ENCODE measurements around the gene ALDH1L2.
"Not testable (repeated sequence)": the region's sequence is repeated elsewhere in the genome, so short reads cannot be mapped to it uniquely, and the experiment has no call there.

The ALDH1L2 gene

DNA sequence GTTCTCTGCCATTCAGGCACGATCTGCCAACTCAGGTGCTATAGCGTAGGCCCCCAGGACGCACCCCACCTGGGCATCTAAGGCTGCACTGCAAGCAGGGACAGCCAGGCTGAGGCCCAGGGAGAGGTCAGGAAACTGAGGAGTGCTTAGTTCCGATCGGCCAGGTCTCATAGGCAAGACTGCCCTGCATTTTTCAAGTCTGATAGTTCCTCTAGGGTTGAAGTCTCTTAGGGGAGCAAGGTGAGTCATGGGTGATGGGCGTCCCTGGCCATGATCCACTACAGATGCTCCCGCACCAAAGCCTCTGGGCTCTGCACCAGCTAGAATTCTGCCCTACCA, 84.9 kb downstream of the ALDH1L2 start:
- Histone ChIP-seq H3K4me1 (ENCODE audit: control insufficient read depth, insufficient read depth, low read length) (peaks cover 7% of the 10 kb centered on the region), H3K27me3 (replicated peaks; ENCODE audit: control insufficient read depth, insufficient read depth, low read length) (no peaks in the 10 kb centered on the region), H3K9me3 (ENCODE audit: control insufficient read depth, low read length) (no peaks in the 10 kb centered on the region), H3K4me3 (ENCODE audit: low read length) (no peak overlapping the region), H3K36me3 (ENCODE audit: control insufficient read depth, insufficient read depth, low read length, severe bottlenecking) (peaks cover 83% of the 10 kb centered on the region), H3K9ac (ENCODE audit: low read length) (no peak overlapping the region)
- no peak for DNase-seq (ENCODE audit: low read depth)

DNA sequence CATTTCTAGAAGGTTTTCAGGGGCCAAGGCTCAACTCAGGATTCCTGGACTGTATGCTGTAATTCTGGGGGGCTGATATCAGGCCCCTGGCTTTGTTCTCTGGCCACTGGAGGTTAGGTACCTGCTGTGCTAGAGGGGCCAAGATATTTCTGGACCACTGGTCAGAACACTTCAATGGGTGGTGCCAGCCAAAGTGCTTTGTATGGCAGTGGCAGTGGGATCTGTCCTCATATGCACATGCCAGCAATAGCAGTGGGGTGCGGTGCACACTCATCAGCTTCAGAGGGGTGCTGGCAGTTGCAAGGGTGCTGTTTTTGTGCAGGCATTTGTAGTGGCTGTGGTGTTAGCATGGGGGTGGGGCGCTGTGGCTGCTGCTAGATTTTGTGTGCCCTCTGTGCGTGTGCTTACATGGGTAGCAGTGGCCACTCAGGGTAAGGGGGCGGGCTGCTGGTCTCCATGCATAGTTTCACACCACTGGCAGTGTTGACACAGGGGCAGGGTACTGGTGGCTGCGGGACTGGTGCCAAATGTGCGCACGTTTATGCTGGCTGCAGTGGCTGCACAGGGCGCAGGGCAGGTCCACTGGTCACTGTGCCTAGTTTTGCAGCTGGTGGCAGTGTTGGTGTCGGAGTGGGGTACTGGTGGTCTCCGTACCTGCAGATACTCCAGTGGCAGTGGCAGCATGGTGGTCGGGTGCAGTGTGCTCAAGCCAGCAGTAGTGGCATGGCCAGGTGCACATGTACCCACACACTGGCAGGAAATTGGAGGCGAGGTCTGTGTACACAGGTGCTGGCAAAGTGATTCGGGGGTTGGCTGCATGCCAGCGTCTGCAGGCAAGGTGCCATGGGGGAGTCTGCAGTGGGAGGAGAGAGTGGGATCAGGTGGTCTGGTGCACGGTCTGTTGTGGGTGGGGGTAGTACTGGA, 85.6 kb downstream of the ALDH1L2 start:
- no peak for DNase-seq (ENCODE audit: low read depth)
- Histone ChIP-seq H3K36me3 (ENCODE audit: control insufficient read depth, insufficient read depth, low read length, severe bottlenecking) (peaks cover 85% of the 10 kb centered on the region), H3K9ac (ENCODE audit: low read length) (no peak overlapping the region), H3K27me3 (replicated peaks; ENCODE audit: control insufficient read depth, insufficient read depth, low read length) (no peaks in the 10 kb centered on the region), H3K9me3 (ENCODE audit: control insufficient read depth, low read length) (no peaks in the 10 kb centered on the region), H3K4me1 (ENCODE audit: control insufficient read depth, insufficient read depth, low read length) (peaks cover 7% of the 10 kb centered on the region), H3K4me3 (ENCODE audit: low read length) (no peak overlapping the region)

DNA sequence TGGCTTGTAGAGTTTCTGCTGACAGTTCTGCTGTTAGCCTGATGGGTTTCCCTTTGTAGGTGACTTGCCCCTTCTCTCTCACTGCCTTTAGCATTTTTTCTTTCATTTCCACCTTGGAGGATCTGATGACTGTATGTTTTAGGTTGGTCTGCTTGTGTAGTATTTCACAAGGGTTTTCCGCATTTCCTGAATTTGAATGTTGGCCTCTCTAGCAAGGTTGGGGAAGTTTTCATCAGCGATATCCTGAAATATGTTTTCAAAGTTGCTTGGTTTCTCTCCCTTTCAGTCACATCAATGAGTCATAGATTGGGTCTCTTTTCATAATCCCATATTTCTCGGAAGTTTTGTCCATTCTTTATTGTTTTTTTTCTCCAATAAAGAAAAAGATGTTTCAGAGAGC, 86.7 kb downstream of the ALDH1L2 start:
- H3K9me3 ChIP-seq (ENCODE audit: control insufficient read depth, low read length) = no peaks in the 10 kb centered on the region
- no peak for DNase-seq (ENCODE audit: low read depth)
- H3K9ac ChIP-seq (ENCODE audit: low read length) = no peak overlapping the region
- H3K4me3 ChIP-seq (ENCODE audit: low read length) = no peak overlapping the region
- H3K4me1 ChIP-seq (ENCODE audit: control insufficient read depth, insufficient read depth, low read length) = peaks cover 7% of the 10 kb centered on the region
- H3K36me3 ChIP-seq (ENCODE audit: control insufficient read depth, insufficient read depth, low read length, severe bottlenecking) = peaks cover 85% of the 10 kb centered on the region
- H3K27me3 ChIP-seq (replicated peaks; ENCODE audit: control insufficient read depth, insufficient read depth, low read length) = no peaks in the 10 kb centered on the region

DNA sequence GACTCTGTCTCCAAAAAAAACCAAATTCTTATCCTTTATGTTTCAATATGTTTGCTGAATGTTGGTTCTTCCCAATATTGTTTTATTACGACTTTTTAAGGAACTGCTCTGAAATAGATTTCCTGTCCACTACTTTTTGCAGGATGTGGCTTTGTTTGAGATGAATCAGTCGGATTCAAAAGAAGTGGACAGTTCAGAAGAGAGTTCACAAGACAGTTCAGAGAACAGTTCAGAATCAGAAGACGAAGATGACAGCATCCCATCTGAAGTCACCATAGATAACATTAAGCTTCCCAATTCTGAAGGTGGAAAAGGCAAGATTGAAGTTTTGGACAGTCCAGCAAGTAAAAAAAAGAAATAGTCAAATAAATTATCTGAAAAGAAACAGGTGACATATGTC, 89.9 kb downstream of the ALDH1L2 start:
- no peak overlapping the region for H3K9ac ChIP-seq (ENCODE audit: low read length)
- DNase-seq (ENCODE audit: low read depth) = no peak
- no peaks in the 10 kb centered on the region for H3K9me3 ChIP-seq (ENCODE audit: control insufficient read depth, low read length)
- H3K27me3 ChIP-seq (replicated peaks; ENCODE audit: control insufficient read depth, insufficient read depth, low read length) = no peaks in the 10 kb centered on the region
- H3K4me3 ChIP-seq (ENCODE audit: low read length) = no peak overlapping the region
- peaks cover 95% of the 10 kb centered on the region for H3K36me3 ChIP-seq (ENCODE audit: control insufficient read depth, insufficient read depth, low read length, severe bottlenecking)
- H3K4me1 ChIP-seq (ENCODE audit: control insufficient read depth, insufficient read depth, low read length) = no peaks in the 10 kb centered on the region

DNA sequence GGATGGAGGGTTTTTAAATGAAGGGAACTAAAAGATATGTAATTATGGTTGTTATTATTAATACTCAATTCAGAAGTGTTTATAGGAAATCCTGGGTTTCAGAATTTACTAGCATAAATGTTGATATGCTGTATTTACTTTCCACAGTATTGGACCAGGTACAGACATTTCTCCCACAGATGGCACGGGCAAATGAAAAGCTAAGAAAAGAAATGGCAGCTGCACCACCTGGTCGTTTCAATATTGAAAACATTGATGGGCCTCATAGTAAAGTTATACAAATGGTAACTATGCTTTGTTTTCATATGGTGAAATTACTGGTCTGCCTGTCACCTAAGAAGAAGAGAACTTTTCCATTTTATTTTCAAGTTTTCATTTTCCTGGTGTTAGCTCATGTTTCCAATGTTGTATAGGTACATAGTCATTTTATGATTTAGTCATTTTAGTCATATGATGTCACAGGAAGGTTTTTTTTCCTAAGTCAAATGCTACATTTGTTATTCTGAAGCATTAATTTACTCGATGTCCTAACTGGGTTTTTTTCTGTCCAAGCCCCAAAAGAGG, 92.6 kb downstream of the ALDH1L2 start:
- no peak overlapping the region for H3K9ac ChIP-seq (ENCODE audit: low read length)
- no peaks in the 10 kb centered on the region for H3K27me3 ChIP-seq (replicated peaks; ENCODE audit: control insufficient read depth, insufficient read depth, low read length)
- no peak for DNase-seq (ENCODE audit: low read depth)
- H3K36me3 ChIP-seq (ENCODE audit: control insufficient read depth, insufficient read depth, low read length, severe bottlenecking) = peaks cover 83% of the 10 kb centered on the region
- peaks cover 11% of the 10 kb centered on the region for H3K4me1 ChIP-seq (ENCODE audit: control insufficient read depth, insufficient read depth, low read length)
- no peak overlapping the region for H3K4me3 ChIP-seq (ENCODE audit: low read length)
- H3K9me3 ChIP-seq (ENCODE audit: control insufficient read depth, low read length) = no peaks in the 10 kb centered on the region

DNA sequence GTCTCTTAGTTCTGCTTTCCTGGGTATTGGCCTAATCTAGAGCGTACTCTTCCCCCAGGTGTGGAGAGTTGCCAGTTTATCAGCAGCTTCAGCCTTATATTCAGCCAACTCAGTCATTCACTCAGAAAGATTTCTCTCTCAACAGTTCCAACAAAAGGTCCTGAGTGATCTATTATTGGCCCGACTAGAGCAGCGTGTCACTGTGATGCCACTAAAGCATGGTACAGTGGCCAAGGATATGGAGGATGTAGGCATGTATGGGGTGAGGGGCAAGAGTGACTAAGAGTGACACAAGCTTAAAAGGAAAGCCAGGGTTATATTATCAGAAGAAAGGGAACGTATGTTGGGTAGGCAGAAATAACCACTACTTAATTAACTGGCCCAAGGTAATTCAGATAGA, 93.3 kb downstream of the ALDH1L2 start:
- Histone ChIP-seq H3K9me3 (ENCODE audit: control insufficient read depth, low read length) (no peaks in the 10 kb centered on the region), H3K4me3 (ENCODE audit: low read length) (no peak overlapping the region), H3K9ac (ENCODE audit: low read length) (no peak overlapping the region), H3K27me3 (replicated peaks; ENCODE audit: control insufficient read depth, insufficient read depth, low read length) (no peaks in the 10 kb centered on the region), H3K36me3 (ENCODE audit: control insufficient read depth, insufficient read depth, low read length, severe bottlenecking) (peaks cover 76% of the 10 kb centered on the region), H3K4me1 (ENCODE audit: control insufficient read depth, insufficient read depth, low read length) (peaks cover 11% of the 10 kb centered on the region)
- DNase-seq (ENCODE audit: low read depth) = no peak

DNA sequence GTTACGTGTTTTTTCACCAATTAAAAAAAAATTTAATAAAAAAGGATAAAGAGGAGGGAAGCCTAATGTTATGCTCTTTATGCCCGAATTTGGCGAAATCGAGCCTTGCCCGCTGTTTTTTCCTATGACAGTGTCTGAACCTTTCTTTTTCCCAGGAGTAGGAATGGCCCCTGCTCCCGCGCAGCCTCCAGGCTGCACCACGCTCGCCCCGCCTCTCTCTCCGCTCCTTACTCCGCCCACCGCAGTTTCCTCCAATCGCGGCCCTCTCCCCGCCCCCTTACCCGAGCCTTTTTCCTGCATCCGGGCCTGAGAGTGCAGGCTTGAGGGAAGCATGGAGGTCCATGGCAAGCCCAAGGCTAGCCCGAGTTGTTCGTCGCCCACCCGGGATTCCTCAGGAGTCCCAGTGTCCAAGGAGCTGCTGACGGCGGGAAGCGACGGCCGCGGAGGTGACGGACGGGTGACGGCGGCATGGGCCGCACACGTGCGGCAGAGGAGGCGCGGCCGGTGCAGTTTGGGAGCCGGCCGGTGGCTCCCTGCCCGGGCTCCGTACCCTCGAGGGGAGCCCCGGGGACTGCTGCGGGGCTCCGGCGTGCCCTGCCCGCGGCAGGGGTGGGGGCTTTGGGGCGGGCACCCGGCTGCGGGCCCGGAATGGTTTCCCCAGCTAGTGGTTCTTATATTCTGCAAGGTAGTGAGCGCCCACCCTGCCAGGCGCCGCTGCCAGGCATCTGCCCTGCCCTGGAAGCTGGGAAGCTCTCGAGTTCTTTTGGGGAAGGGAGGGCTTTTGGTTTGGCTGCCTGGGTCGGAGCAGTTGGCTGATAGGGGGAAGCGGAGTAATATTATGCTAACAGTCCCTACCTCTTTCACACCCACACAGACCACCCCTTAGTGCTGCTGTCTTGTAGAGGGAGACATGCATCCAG, 98.0 kb downstream of the ALDH1L2 start, which contains the start of gene NOPCHAP1:
Gene NOPCHAP1 (plus strand): TSS at position 295 of the 920 bp plus-strand sequence. CDS start 37 bp downstream, at position 332.
- H3K9me3 ChIP-seq (ENCODE audit: control insufficient read depth, low read length) = no peaks in the 10 kb centered on the region

DNA sequence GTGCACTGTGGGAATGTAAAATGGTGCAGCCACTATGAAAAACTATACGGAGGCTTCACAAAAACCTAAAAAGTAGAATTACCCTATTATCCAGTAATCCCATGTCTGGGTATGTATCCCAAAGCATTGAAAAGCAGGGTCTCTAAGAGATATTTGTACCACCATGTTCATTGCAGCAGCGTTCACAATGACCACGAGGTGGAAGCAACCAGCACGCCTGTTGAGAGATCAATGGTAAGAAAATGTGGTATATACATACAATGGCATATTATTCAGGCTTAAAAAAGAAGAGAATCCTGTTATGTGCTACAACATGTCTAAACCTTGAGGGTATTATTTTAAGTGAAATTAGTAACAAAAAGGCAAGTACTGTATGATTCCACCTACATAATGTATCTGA, 99.1 kb downstream of the ALDH1L2 start:
- no peak for DNase-seq (ENCODE audit: low read depth)

More for the DNA sequence above, 98.0 kb downstream of the ALDH1L2 start, which contains the start of gene NOPCHAP1:
- peak; percentile 96 for DNase-seq (ENCODE audit: low read depth)
- no peaks in the 10 kb centered on the region for H3K27me3 ChIP-seq (replicated peaks; ENCODE audit: control insufficient read depth, insufficient read depth, low read length)
- H3K4me1 ChIP-seq (ENCODE audit: control insufficient read depth, insufficient read depth, low read length) = peaks cover 17% of the 10 kb centered on the region
- H3K9ac ChIP-seq (ENCODE audit: low read length) = peak within 1 kb of the TSS; percentile 89
- peaks cover 32% of the 10 kb centered on the region for H3K36me3 ChIP-seq (ENCODE audit: control insufficient read depth, insufficient read depth, low read length, severe bottlenecking)
- peak within 1 kb of the TSS; percentile 94 for H3K4me3 ChIP-seq (ENCODE audit: low read length)

DNA sequence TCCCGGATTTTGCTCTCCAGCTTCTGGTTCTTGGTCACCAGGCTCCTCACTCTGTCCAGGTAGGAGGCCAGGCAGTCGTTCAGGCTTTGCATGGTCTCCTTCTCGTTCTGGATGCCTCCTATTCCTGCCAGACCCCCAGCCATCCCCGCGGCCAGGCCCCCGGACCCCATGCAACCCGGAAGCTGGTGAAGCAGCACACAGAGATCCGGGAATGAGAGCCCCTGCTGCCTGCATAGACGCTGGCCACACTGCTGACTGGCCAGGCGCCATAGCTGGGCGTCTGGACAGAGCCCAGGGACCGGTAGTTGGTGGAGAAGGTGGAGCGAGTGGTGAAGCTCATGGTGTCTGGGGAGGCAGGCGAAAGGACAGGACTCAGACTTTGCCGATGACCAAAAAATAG, 106.6 kb downstream of the ALDH1L2 start:
- not testable (repeated sequence) for DNase-seq (ENCODE audit: low read depth); H3K36me3 ChIP-seq (ENCODE audit: control insufficient read depth, insufficient read depth, low read length, severe bottlenecking); H3K9ac ChIP-seq (ENCODE audit: low read length); H3K27me3 ChIP-seq (replicated peaks; ENCODE audit: control insufficient read depth, insufficient read depth, low read length); H3K4me3 ChIP-seq (ENCODE audit: low read length); H3K9me3 ChIP-seq (ENCODE audit: control insufficient read depth, low read length)
- H3K4me1 ChIP-seq (ENCODE audit: control insufficient read depth, insufficient read depth, low read length) = peaks cover 14% of the 10 kb centered on the region

More for the DNA sequence above, 99.1 kb downstream of the ALDH1L2 start:
- H3K4me3 ChIP-seq (ENCODE audit: low read length) = peak overlapping the region; percentile 94
- no peaks in the 10 kb centered on the region for H3K9me3 ChIP-seq (ENCODE audit: control insufficient read depth, low read length)
- peak overlapping the region; percentile 89 for H3K9ac ChIP-seq (ENCODE audit: low read length)
- H3K36me3 ChIP-seq (ENCODE audit: control insufficient read depth, insufficient read depth, low read length, severe bottlenecking) = peaks cover 22% of the 10 kb centered on the region
- H3K27me3 ChIP-seq (replicated peaks; ENCODE audit: control insufficient read depth, insufficient read depth, low read length) = no peaks in the 10 kb centered on the region
- peaks cover 17% of the 10 kb centered on the region for H3K4me1 ChIP-seq (ENCODE audit: control insufficient read depth, insufficient read depth, low read length)

DNA sequence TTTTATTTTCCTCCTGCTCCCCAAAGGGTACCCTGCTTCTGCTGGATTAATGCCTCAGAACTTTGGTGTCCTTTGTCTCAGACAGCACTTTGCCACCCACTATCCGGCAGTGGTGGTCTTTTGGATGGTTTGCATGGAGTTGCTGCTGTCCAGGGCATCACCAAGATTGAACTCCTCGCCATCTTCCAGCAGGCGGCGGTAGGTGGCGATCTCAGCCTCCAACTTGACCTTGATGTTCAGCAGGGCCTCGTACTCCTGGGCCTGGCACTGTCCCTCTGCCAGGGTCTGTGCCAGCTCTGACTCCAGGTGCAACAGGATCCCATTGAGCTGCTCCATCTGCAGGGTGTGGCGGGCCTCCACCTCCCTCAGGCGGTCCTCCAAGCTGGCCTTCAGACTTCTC, 107.6 kb downstream of the ALDH1L2 start:
- DNase-seq (ENCODE audit: low read depth) = no peak
- Histone ChIP-seq H3K4me1 (ENCODE audit: control insufficient read depth, insufficient read depth, low read length) (peaks cover 16% of the 10 kb centered on the region), H3K36me3 (ENCODE audit: control insufficient read depth, insufficient read depth, low read length, severe bottlenecking) (no peaks in the 10 kb centered on the region), H3K4me3 (ENCODE audit: low read length) (no peak overlapping the region), H3K9me3 (ENCODE audit: control insufficient read depth, low read length) (no peaks in the 10 kb centered on the region), H3K27me3 (replicated peaks; ENCODE audit: control insufficient read depth, insufficient read depth, low read length) (no peaks in the 10 kb centered on the region), H3K9ac (ENCODE audit: low read length) (no peak overlapping the region)

Measured in adipocyte (in vitro differentiated cells).